CD4-positive, alpha-beta T cell treated with Interleukin-17A for 1 hour (primary cell): ENCODE measurements around the gene SYNPO.

ENCODE experiments used
- DNase-seq: peaks from one replicate; pipeline ENCODE4 v3.0.0-alpha.2; 2020

Gene SYNPO

DNA sequence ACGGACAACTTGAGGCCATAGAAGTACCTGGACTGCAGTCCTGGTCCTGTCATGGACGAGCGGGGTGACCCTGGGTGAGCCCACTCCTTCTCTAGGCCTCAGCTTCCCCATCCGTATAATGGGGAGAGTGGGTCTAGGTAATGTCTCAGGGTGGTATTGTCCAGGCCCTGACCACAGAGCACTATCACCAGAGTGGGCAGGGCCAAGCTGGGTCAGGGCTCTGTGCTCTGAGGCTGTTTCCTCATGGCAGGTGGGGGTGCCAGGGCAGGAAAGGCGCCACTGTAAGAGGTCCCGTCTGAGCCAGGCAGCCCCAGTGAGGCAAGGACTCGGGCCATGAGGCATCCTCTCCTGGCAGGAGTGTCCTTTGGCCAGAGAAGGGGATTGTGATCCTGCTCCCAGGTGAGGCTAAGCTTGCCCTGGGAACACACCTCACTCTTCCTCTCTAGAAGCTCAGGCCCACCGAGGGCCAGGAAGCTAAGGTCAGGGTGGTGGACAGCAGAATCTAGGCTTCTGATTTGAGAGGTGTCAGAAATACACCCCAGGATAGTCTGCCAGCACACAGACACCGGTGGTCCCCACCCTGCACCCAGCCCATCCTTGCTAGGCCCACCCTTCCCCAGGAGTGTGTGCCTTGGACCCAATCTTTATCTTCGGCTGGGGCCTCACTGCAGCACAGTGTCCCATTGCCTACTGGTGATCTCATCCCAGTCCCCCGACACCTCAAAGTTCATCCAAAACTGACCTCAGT lies 19.1 kb downstream of the SYNPO start:
- no peak for DNase-seq

DNA sequence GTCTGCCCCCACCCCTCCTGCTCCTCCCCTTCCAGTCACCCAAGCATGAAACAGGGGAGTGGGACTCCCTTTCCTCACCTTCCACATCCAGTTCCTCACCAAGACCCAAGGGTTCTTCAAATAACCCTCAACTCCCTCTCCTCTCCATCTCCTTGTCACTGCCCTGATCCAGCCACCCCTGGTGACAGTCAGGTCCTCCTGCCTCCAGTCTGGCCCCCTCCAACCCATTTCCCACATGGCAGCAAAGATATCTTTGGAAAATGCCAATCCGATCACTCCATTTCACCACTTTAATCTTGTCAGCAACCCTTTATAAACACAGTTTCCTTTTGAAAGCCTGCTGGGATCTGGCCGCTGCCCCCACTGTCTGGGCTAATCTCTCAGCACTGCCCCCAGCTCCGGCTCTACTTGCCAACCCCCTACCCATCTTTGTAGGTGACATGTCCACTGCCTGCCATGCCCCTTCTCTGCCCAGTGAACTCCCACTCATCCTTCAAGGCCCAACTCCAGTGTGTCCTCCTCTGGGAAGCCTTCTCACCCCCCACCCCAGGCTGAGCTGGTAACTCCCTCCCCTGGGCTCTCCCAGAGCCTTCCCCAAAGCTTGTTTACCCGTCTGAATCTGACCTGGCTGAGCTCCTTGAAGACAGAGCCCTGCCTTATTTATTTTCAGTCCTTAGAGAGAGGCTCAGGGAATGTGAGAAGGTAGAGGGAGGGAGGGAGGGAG lies 19.8 kb downstream of the SYNPO start:
- DNase-seq, result no peak

DNA sequence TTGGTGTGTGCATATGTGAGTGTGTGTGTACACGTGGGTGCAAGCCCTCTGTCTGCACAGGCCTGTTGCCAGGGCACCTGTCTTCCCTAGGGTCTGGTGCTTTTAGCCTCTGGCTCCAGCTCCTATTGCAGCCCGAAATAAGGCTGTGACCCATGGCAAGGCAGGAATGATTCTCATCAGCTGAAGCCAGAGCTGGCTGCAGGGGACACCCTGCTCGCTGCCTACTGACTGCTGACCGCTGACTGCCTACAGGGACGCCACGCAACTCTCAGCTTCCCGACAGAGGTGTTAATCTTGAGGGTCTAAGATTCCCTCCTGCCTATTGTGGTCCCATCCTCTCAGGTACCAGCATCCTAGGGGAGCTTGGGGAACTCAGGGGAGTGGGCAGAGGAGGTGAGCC lies 20.6 kb downstream of the SYNPO start, which contains the start of gene MYOZ3:
Gene MYOZ3, plus strand, starts transcription at position 166 of the 400 bp plus-strand sequence. CDS start 1,691 bp downstream, outside the sequence.
- DNase-seq, result no peak

DNA sequence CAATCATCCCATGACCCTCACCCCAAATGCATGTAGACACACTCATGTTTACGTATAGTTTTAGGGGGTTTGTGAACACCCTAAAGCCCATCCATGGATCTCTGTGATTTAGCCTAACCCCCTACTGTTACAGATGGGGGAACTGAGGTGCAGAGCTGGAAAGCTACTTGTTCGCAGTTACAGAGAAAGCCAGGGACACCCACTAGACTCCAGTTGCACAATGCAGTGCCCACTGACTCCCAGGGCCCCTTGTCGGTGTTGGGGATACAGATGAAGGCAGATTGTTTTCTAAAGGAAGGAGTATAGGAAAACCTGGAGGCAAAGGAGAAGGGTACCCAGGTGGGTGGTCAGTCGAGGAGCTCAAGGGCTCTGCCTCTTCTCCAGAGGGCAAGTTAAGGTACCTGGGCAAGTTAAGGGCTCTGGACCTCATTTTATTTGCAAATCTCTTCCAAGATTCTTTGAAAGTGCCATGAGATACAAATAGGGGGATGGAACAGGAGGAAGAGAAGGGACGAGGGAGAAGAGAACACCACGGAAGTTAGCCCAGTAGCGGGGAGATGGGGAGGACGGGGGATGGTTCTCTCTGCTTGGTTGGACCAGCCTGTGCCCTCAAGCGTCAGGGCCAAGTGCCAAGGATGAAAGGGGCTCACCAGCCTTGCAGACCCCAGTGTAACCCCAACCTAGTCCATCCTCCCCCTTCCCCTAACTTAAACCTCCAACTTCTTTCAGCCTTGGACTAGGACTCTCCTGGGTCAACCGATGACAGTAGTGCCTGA lies 21.5 kb downstream of the SYNPO start:
- no peak for DNase-seq

DNA sequence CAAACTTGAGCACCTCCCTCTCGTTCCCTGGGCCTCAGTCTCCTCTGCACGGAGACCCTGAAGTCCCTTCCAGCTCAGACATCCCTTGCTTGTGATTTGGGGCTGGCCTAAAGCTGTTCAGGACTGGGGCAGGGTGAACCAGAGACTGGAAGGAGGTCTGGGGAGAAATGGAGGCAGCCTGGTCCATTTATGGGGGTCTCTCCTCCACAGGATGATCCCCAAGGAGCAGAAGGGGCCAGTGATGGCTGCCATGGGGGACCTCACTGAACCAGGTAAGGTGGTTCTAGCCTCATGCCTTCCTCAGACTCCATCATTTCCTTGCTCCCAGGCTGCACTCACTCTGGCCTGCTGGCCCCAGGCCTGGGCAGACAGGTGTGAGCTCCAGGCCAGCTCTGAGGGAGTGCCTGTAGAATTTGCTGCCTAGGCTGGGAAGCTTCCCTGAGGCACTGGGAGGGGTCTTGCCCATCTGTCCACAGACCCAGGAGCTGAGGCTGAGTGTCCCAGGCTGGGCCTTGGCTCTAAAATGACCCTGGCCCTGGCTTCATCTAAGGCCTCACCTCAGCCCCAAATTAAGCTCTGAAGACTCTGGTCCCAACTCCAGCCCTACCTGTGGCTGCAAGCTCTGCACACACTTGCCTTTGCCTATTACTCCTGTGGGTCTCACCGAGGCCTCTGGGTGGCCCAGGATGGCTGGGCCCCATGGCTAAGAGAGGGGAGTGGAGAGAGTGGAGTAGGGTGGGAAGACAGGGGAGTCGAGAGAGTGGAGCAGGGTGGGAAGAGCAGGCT lies 22.5 kb downstream of the SYNPO start:
- no peak for DNase-seq

DNA sequence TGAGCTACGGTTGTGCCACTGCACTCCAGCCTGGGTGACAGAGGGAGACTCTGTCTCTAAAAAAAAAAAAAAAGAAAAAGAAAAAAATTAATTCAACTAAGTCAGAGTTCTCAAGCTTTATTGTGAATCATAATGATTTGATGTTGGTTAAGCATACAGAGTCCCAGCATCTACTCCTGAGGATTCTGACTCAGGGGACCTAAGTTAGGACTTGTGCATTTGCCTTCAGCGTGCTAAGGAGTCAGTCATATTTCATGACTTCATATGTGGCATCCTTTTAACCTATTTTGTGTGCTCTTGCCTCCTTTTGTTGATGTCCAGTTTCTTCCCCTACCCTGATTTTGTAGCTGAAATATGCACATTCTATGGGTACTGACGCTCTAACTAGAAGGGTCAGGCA lies 23.5 kb downstream of the SYNPO start:
- no peak for DNase-seq

DNA sequence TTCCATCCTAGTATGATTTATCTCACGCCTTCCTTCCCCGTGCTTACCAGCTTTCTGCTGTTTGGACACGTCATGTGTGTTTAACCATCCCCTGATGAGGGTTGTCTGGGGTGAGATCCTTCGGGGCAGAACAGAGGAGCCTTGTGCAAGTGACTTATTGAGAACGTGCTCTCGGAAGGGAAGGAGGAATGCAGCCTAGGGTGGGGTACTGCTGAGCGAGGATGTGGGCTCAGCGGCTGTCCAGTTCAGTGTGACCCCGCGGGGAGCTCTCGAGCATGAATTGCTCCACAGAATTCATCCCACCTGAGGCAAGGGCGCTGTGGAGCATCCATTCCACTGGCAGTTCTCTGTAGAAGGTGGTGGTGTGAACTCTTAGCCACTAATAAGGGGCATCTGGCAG lies 24.6 kb downstream of the SYNPO start:
- no peak for DNase-seq

DNA sequence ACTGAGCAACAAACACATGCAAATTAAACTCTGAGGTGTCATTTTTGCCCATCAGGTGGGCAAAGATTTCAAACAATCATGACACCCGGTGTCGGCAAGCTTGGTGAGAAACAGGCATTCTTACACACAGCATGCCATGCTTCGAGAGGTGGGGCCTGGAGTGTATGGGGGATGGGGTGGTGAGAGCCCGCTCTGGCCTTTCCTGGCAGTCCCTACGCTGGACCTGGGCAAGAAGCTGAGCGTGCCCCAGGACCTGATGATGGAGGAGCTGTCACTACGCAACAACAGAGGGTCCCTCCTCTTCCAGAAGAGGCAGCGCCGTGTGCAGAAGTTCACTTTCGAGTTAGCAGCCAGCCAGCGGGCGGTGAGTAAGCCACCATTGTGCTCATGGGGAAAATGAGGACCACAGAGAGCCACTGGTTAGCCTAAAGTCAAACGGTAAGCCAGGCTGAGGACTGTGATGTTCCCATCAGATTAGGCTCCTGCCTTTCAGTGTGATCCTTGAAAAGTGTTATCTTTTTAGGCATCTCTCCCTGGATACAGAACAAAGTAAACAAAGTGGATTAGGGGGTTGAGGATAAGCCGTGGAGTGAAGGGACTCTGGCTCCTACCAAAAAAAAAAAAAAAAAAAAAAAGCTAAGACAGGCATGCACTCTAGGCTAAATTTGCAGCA lies 30.0 kb downstream of the SYNPO start:
- no peak for DNase-seq

DNA sequence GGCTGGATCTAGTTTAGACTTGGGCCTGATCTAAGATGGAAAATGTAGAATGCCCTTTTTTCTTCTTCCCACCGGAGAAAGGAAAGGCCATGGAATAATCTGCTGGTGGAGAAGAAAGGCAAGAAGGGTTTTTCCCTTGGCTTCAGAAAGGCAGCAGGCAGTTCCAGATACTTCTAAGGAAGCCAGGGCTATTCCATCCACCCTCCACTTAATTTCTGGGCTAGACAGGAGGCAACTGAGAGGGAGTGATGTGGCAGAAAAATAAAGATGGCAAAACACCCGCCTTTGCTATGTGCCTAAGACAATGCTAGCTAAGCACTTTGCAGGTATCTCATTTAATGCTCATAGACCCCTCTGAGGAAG lies 30.5 kb downstream of the SYNPO start:
- DNase-seq, result no peak

DNA sequence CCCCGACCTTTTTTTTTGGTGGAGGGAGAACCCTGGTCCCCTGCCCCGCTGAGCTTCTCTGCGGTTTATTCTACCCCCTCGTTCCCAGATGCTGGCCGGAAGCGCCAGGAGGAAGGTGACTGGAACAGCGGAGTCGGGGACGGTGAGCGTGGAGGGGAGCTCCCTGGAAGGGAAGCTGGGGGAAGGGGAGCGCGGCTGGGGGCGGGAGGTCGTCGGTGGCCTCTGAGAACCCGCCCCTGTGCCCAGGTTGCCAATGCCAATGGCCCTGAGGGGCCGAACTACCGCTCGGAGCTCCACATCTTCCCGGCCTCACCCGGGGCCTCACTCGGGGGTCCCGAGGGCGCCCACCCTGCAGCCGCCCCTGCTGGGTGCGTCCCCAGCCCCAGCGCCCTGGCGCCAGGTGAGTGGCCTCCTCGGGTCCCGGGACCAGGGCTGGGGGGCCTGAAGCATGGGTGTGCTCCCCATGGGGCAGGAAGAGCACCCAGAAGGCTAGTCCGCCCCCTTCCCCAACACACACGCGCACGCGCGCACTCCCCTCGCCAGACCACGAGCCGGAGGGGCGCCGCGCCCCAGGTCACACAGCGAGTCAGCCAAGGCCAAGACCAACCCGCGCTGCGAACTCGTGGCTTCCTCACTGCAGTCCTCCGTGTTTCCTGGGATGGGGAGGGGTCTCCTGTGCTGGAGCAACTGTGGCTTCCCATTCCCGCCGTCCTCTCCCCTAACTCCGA lies 31.2 kb downstream of the SYNPO start:
- DNase-seq, result peak; percentile 10

DNA sequence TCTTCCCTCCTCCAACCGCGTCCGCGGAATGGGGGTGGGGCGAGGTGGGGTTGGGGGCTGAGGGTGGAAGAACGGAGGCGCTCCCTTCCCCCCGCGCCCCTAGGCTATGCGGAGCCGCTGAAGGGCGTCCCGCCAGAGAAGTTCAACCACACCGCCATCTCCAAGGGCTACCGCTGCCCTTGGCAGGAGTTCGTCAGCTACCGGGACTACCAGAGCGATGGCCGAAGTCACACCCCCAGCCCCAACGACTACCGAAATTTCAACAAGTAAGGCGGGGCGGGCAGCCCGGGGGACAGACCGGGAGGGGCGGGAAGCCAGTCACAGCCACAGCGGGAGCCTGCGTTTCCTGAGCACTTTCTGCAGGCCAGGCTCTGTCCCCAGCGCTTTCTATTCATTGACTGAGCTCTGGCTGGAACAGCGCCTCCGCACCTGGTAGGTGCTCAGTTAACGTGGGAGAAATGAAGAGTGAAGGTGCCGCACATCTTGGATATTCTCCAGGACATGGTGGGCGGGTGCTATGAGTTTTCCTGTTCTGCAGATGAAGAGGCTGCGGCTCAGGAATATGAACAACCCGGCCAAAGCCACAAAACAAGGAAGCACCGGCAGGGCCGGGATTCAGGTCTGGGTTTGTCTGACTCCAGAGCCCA lies 31.9 kb downstream of the SYNPO start:
- DNase-seq, result peak; percentile 20

DNA sequence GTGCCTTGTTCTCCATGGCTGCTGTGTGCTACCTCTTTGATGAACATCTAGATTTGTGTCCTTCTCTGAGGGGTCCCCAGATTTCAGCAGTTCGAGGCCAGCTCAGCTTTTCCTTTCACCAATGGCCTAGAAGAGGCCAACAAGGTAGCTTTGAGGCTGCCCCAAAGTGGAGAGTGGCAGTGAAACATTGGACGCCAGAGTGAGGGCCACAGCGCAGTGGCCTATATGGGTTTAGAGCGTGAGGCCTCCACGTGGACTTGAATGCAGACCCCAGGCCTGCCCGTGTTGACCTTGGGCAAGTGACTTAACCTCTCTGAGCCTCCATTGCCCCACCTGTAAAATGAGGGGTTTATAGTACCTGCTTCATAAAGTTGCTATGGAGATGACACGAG lies 32.4 kb downstream of the SYNPO start:
- DNase-seq, result no peak

DNA sequence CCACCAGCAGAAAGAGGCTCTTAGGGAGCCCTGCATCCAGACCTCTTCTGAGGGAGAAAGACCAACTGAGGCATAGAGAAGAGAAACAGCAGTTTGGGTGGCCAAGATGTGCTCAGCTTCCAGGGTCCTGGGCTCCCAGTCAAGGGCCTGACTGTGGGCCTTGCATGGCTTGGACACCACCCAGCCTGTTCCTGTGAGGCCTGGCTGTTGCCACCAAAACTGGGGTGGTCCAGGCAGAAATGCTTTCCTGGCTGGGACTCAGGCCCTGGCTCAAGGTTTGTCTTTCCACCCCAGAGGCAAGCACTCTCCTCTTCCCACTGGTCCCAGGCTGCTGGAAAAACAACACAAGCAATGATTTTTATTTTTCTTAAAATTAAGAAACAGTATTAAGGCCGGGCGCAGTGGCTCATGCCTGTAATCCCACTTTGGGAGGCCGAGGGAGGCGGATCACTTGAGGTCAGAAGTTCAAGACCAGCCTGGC lies 33.9 kb downstream of the SYNPO start:
- DNase-seq, result no peak

DNA sequence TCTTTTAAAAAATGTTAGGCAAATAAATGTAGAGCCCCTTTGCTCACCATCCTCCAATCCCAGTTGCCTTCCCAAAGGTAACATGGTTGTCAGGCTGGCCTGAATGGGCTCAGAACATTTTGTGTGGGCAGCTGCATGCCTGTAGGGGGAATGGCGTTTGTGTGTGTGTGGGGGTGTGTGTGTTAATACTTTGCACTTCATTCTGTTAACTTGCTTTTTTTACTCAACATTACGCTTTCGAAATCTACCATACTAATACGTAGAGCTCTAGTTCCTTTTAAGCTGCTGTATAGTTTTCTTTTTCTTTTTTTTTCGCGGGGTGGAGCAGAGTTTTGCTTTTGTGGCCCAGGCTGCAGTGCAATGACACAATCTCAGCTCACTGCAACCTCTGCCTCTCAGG lies 34.6 kb downstream of the SYNPO start:
- no peak for DNase-seq

DNA sequence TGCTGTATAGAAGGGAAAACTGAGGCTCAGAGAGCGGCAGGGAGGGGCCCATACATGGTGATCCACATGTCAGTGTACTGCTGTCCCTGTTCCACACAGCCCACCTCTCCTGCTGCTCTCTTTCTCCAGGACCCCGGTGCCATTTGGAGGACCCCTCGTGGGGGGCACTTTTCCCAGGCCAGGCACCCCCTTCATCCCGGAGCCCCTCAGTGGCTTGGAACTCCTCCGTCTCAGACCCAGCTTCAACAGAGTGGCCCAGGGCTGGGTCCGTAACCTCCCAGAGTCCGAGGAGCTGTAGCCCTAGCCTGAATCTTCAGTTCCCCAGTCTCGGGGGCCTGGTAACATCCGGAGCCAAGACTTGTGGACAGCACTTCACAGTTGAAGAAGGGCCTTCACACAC lies 36.1 kb downstream of the SYNPO start:
- DNase-seq, result no peak

DNA sequence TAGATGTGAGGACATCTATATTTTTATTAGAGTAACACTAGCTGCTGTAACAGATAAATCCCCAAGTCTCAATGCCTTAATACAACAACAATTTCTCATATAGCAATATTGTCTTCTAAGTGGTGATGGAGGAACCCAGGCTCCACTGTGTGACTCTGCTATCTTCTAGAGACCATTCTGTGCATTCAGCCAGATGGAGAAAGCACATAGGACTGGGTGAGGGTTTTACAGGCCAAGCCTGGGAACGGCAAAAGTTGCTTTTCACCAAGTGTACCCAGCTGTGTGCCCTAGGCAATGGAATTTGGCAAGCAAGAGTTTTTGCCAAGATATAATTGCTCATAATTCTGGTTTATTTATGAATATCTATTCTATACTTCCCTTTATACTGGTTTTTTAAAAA lies 48.7 kb downstream of the SYNPO start:
- no peak for DNase-seq

DNA sequence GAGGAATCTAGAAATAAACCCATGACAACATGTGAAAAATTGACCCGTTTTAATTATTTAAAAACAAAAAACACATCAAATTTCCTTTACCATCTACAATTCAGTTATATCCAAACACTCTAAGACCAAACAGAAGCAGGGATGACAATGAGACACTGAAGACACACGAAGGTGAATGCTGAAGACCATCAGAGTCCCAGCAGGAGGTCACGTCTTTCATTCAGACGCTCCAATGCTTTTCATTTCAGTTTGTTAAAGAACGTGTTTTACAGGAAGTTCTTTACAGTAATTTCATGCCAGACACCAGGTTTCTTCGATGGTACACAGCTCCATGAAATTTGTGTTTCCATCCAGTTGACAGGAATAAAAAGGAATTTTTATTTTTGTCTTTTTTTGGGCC lies 50.3 kb downstream of the SYNPO start:
- DNase-seq, result no peak

DNA sequence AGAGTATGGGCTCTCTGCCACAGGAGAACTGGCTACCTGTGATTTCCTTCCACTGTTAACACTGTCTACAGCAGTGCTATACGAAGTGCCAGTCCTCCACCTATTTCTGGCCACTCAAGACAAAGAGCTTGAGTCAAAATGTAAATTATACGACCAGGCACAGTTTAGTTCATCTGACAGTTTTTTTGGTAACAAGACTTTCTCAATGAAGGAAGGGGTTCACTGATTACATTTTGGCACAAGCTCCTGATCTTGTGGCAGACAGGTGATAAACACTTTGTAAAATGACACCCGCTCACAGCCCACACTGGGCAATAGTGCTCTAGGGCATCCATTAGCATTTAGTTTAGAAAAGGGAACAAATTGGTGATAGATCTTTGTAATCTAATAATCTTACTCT lies 51.8 kb downstream of the SYNPO start:
- DNase-seq, result no peak

DNA sequence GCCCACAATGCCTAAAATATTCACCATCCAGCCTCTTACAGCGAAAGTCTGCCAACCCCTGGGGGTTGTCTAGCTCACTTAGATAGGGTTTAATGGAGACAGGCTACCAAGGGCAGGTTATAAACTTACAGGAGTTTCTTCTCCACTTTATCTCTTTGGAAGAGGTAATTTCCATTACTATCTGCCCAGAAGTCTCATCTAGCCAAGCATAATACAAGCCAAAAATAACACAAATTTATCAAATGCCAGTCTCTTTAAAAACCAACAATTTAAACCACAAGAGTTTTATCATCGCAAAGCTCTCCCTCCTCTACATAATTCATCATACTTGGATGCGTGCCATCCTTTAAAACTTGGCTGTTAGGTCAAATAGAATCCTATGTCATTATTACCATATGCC lies 54.2 kb downstream of the SYNPO start:
- DNase-seq, result no peak

DNA sequence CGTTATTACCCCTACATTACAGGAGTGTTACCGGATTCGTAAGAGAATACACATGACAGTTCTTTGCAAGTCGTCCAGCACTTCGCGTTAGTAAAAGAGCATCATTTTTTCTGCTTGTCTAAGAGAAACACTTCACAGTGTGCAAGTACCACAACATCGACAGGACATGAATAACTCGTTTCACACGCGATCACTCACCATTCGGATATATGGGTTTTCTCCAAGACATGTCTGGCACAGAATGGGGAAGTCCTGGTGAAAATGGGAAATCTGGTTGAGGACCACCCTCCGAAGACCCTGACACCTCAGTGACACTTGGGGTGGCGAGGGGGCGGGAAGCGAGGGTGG lies 59.8 kb downstream of the SYNPO start:
- DNase-seq, result no peak
